GM12878 (cell line): ENCODE results near the gene ALDH1A2.

ENCODE experiments used
- CEBPB ChIP-seq, 2 experiments: fragments of 150-350 bp in 1 of 2; IDR thresholded peaks; 2 replicates each; pipeline ENCODE4 v1.6.1; 2012 to 2014; ENCODE audit warnings: low read depth in 2 of 2, low read length in 2 of 2, borderline replicate concordance in 1 of 2, inconsistent platforms in 1 of 2
- EP300 ChIP-seq, 2 experiments: fragments of 150-350 bp in 1 of 2; IDR thresholded peaks; 2 replicates each; pipeline ENCODE4 v1.6.1; 2011 to 2012; ENCODE audit warnings: low read depth in 2 of 2, low read length in 2 of 2, borderline replicate concordance in 1 of 2, improper control_type of control experiment in 1 of 2, inconsistent platforms in 1 of 2; ENCODE audit not compliant: control insufficient read depth in 1 of 2
- EZH2 ChIP-seq: IDR thresholded peaks from 2 replicates; pipeline ENCODE4 v1.6.1; 2012; ENCODE audit warnings: low read depth, mild to moderate bottlenecking, control low read depth, inconsistent platforms, low read length, borderline replicate concordance; ENCODE audit not compliant: control insufficient read depth
- KAT2A ChIP-seq: conservative IDR thresholded peaks from 2 replicates; pipeline ENCODE4 v1.6.1; 2011; ENCODE audit warnings: low read depth, low read length; ENCODE audit not compliant: control insufficient read depth
- NR2C2 ChIP-seq: IDR thresholded peaks from 2 replicates; pipeline ENCODE4 v1.6.1; 2011; ENCODE audit warnings: borderline replicate concordance, low read depth; ENCODE audit not compliant: control insufficient read depth, insufficient read length
- POLR2AphosphoS2 ChIP-seq: IDR thresholded peaks from 2 replicates; pipeline ENCODE4 v1.6.1; 2011; ENCODE audit warnings: low read depth, mild to moderate bottlenecking, low read length, improper control_type of control experiment, moderate library complexity

GRCh38 chr15:57943171-57943570, 122.3 kb downstream of the ALDH1A2 start:
- no peak for TF ChIP-seq NR2C2
- TF ChIP-seq KAT2A = no peak
- TF ChIP-seq POLR2AphosphoS2 = no peak
- no peak for TF ChIP-seq CEBPB (IDR thresholded peaks at IDR 0.05; ENCODE audit: borderline replicate concordance in 1 of 2, low read depth in 2 of 2, low read length in 2 of 2)
- TF ChIP-seq EZH2 = no peak
- TF ChIP-seq EP300 (IDR thresholded peaks at IDR 0.05; ENCODE audit: borderline replicate concordance in 1 of 2, control insufficient read depth in 1 of 2, low read depth in 2 of 2, low read length in 2 of 2) = no peak
